OCI-M1 (cell line): ENCODE measurements around the gene UBXN11.

Experiments
- DNase-seq: peaks from one replicate; lab custom pipeline; 2025; lab: John Stamatoyannopoulos, UW

The UBXN11 gene

GRCh38 chr1:26306290-26307229 lies at the start of gene UBXN11:
TSS of gene UBXN11 (minus strand) at chr1:26306636. CDS start at chr1:26302883, 3,753 bp downstream.
- DNase-seq = peak; percentile 97

- no peak for DNase-seq
Measured at GRCh38 chr1:26356106-26356505, 49.7 kb upstream of the UBXN11 start.

DNA sequence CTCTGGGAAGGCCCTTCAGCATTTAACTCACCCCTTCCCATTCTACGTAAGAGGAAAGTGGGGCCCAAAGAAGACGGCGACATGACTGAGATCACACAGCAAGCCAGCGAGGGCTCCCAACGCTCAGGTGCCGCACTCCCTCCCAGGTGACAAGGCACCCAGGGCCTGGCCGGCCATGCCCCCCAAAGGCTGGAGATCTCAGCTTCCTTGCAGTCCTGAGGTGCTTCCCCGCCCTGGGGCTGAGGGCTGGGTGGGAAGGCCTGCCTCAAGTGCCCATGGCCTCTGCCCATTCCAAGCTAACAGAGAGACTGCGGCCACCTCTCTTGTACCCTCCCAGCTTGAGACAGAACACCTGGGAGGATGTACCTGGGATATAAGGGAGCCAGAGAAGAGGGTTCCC lies 48.5 kb upstream of the UBXN11 start:
- DNase-seq = no peak

- no peak for DNase-seq
Measured at GRCh38 chr1:26353976-26354820, 47.8 kb upstream of the UBXN11 start, which contains the start of gene CRYBG2. TSS of gene CRYBG2 (minus strand) at chr1:26354130. CDS start at chr1:26346657, 7,473 bp downstream.

DNA sequence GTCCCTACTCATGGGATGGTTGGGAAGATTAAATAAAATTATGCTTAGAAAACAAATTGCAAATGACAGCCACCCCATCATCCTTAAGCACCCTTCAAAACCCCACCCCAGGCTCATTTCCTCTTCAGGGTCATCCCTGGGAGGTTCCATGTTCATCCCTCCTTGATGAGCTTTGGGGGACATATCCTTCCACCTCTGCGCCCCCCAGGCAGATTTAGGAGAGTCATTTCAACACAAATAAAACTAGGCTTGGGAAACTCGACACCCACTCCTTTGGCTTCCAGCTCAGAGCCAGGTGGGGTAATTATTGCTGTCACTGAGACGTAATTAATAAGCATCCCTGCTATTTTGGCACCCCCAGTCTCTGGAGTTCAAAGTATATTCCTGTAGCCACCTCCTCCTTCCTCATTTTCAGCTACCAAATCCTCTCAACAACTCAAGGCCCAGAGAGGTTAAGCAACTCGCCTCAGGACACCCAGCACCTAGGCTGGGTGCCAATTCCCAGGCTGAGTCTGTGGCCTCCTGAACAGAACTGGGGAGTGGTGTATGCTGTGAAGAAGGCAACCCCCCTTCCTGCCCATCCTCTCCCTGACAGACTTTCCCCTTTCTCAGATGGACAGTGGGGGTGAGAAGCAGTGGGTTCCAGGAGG lies 46.9 kb upstream of the UBXN11 start:
- no peak for DNase-seq

DNA sequence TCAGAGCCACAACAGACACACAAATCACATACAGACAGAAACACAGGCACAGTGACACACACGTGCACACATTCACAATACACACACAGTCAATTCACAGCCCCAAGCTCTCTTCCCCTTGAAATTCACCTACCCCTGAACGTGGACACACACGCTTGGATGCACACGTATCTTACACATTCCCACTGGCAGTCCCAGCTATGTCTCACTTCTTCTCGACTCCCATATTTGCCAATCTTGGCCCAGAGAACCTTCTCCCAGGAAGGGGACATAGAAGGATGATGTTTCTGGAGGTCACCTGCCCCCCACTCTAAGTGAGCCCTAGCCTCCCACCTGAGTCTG lies 45.9 kb upstream of the UBXN11 start:
- DNase-seq = no peak

DNA sequence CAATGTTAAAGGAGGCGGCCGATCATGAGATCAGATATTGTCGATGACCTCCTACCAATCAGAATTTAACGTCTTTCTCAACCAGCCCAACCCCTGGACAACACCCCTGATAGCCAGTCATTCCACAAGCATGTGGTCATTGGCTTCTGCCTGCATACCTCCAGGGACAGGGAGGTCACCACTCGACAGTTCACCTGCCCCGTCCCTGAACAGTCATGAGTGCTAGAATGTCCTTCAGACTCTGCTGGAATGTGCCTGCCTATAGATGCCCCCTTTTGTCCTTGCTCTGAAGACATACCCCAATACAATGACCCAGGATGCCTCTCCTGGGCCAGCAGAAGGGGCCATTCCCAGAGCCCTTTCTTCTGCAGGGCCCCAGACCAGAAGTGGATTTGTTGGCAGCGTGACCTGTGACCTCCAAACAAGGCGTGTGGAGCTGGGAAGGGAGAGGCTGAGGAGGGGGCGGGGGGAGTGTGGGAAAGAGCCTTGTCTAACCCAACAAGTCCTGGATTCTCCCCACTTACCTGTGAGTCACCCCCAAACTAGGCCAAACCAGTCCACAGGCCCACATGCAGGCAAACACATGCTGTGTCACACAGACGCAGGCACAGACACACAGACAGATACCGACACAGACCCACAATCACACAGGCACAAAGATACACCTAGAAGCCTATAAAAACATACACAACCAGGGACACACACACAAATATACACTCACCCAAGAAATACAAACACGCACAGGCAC lies 45.3 kb upstream of the UBXN11 start:
- DNase-seq = no peak

- no peak for DNase-seq
Measured at GRCh38 chr1:26350701-26351589, 44.5 kb upstream of the UBXN11 start.

- DNase-seq = no peak
Measured at GRCh38 chr1:26350343-26350700, 43.9 kb upstream of the UBXN11 start.

GRCh38 chr1:26349877-26350244 lies 43.4 kb upstream of the UBXN11 start:
- no peak for DNase-seq

GRCh38 chr1:26349188-26349876 lies 42.9 kb upstream of the UBXN11 start:
- no peak for DNase-seq

DNA sequence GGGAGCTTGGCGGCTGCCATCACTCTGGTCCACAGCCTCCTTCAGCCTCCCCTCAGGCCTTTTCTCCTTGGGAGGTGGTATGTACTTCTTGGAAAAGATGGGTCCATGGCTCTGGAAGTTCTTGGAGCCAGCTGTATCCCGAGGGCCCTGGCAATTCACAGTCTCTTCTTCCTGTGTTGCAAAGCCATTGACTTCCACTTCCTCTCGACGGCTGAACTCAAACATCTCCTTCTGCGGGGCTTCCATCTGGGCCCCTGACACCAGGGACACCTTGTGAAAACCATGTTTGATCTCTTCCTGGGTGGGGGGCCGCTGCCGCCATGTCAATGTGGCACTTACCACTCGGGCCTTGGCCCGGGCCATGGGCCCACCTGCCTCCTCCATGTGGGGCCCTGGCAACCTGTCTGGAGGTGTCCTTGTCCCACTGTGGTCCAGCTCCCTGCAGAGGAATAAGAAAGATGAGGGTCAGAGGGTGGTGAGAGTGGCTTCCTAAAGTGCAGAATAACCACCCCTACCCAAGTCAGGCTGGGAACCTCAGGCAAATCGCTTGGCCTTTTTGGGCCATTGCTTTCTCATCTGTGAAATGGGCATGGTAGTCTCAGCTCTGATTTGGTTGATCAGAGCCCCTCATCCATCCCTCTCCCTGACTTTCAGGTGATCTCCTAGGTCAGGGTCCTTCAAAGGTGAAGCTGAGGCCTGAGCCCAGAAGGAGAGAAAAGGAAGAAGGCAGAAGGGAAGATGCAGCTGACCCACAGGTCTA lies 40.0 kb upstream of the UBXN11 start:
- DNase-seq = no peak

DNA sequence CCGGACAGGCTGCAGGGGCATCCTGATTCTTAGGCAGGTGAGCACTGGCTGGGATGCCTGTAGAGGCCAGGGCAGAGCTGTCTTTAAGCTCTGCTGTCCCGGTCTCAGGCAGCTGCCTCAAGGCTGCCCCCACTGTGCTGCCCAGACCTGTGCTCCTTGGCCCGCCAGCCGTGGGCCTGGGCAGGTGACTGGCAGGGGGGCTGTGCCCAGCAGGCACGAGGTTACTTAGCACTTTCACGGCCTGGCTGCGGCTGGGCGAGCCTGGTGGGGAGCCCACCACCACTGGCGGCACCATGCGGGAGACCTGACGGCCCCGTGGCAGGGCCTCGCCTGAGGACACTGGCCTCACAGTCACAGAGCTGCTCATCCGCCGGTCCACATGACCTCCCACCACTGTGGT lies 39.3 kb upstream of the UBXN11 start:
- DNase-seq = no peak

DNA sequence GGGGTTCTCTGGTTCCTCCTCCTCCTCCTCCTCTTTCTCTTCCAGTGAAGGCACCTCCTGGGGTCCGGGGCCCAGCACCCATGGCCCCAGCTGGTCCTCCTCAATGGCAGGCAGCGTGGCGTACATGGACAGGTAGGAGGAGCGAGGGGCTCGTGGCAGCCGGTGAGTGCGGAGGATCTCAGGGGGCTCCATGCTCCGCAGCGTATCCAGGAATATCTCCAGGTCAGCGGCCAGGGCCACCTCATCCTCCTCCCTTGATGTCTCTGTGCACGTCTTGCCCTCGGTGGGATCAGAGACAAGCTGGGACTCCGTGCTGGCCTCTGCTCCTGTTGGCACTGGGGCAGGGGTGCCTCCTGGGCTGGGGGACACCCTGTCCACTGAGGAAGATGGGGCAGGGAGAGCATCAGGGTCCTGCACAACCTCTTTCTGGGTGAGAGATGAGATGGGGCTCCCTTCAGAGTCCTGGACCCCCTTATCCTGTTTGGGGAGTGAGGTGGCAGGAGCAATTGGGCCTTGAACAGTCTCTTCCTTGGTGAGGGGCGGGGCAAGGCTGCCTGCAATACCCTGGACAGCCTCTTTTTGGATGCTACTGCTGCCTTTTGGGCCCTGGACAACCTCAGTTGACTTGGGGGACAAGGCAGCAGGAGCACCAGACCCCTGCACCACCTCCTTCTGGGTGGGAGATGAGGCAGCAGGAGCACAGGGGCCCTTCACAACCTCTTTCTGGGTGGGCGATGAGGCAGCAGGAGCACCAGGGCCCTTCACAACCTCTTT lies 37.9 kb upstream of the UBXN11 start:
- no peak for DNase-seq

GRCh38 chr1:26340047-26340481 lies 33.6 kb upstream of the UBXN11 start:
- DNase-seq = no peak

GRCh38 chr1:26338670-26339069 lies 32.2 kb upstream of the UBXN11 start:
- no peak for DNase-seq

DNA sequence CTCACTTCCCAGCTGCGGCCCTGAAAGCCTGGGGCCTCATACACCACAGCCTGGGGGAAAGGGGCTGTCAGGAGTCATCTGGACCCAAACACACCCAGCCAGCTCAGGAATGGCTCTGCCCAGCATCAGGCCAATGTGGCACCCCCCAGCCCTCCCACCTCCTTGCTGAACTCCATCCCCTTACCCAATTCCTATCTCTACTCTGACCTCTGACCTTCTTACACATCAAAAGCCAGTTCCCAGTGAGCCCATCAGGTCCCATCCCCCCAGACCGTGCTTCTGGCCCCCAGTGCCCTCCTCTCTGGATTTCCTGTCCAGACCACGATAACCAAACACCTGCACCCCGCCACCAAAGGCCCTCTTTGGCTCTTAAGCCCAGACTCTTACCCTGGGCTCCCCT lies 31.2 kb upstream of the UBXN11 start:
- no peak for DNase-seq

DNA sequence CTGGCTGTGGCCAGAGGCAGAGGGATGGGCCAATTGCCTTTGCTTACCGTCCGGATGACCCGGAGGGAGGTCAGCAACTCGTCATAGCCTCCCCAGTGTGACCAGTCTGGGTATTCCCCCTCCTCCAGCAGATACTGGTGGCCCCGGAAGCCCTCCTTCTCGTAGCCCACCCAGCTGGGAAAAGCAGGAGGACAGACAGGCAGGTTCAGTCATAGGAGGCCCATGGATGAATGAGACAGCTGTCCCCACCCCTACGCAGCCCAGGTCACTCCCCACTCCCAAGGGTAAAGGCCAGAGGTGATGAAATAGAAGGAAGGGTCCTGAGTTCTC lies 30.7 kb upstream of the UBXN11 start:
- DNase-seq = no peak
